ENCODE measurements around the gene PA2G4.

Gene PA2G4

DNA sequence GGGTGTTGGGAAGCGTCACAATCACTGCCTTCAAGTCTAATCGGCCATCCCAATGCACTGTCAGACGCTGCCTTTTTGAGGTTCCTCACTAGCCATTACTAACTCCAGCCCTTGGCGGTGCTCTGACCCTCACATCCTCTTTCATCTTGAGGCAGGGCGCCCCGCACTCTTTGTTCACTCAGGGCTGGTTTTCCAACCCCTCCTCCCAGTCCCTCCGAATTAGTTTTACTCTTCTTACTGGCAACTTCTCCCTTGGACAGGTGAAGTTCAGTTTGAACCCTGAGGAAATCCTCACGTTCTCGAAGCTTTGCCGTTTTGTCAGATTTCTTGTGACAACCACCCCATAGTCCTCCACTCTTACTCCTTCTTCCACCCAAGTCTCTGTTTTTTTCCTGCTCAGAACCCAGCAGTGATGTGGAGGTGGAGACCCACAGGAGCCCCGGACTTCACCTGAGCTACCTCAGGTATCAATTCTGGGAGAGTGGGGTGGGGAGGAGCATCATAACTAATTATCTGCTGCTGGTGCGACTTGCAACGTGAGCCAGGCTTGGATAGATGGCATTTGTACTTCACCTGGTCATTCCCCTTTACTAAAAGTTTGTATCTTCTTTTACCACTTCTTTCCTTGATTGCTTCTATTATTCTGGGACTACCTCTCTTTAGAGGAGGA is 14.5 kb downstream of the PA2G4 start:
- peak; percentile 8 for ATAC-seq (ENCODE audit: low read depth)
- no peaks in the 10 kb centered on the region for H3K9me3 ChIP-seq (ENCODE audit: severe bottlenecking)
- TF ChIP-seq, protein P1, sequence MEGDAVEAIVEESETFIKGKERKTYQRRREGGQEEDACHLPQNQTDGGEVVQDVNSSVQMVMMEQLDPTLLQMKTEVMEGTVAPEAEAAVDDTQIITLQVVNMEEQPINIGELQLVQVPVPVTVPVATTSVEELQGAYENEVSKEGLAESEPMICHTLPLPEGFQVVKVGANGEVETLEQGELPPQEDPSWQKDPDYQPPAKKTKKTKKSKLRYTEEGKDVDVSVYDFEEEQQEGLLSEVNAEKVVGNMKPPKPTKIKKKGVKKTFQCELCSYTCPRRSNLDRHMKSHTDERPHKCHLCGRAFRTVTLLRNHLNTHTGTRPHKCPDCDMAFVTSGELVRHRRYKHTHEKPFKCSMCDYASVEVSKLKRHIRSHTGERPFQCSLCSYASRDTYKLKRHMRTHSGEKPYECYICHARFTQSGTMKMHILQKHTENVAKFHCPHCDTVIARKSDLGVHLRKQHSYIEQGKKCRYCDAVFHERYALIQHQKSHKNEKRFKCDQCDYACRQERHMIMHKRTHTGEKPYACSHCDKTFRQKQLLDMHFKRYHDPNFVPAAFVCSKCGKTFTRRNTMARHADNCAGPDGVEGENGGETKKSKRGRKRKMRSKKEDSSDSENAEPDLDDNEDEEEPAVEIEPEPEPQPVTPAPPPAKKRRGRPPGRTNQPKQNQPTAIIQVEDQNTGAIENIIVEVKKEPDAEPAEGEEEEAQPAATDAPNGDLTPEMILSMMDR (IDR thresholded peaks at IDR 0.05; ENCODE audit: poor library complexity, severe bottlenecking) = no peak
- no peak for DNase-seq (ENCODE audit: low spot score)
- no peaks in the 10 kb centered on the region for H3K27me3 ChIP-seq (ENCODE audit: insufficient read depth, poor library complexity, severe bottlenecking)
- peaks cover 18% of the 10 kb centered on the region for H3K36me3 ChIP-seq (ENCODE audit: low read depth)
- peak overlapping the region; percentile 62 for H3K4me3 ChIP-seq (ENCODE audit: severe bottlenecking)
- H3K4me1 ChIP-seq (ENCODE audit: insufficient read depth, poor library complexity, severe bottlenecking) = peaks cover 22% of the 10 kb centered on the region
- H3K27ac ChIP-seq (ENCODE audit: poor library complexity, severe bottlenecking) = peak overlapping the region; percentile 89

DNA sequence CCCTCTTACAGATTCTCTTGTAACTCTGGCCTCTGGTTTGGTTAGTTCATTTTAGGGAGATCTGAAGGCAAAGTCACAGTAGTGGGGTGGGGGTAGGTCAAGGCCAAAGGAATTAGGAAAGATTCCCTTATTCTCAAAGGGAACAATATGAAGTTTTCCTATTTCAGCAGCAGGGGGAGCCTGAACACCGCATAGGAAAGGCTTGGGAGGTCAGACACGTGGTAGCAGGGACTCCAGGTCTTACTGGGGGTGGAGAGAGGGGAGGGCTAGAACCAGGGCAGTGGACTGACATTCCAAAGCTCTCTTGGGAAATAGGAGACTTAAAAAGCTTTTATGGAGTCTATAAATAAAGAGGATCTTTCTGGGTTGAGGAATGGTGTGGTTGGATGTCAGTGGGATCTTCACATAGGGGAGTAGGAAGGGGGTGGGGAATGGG is 15.0 kb downstream of the PA2G4 start:
- DNase-seq (ENCODE audit: low spot score) (no peak), ATAC-seq (ENCODE audit: low read depth) (peak; percentile 21)
- no peaks in the 10 kb centered on the region for H3K9me3 ChIP-seq (ENCODE audit: severe bottlenecking)
- H3K27me3 ChIP-seq (ENCODE audit: insufficient read depth, poor library complexity, severe bottlenecking) = no peaks in the 10 kb centered on the region
- TF ChIP-seq, protein P1 (IDR thresholded peaks at IDR 0.05; ENCODE audit: poor library complexity, severe bottlenecking) = peak; percentile 96
- H3K4me1 ChIP-seq (ENCODE audit: insufficient read depth, poor library complexity, severe bottlenecking) = peaks cover 22% of the 10 kb centered on the region
- H3K4me3 ChIP-seq (ENCODE audit: severe bottlenecking) = peak overlapping the region; percentile 62
- peak overlapping the region; percentile 89 for H3K27ac ChIP-seq (ENCODE audit: poor library complexity, severe bottlenecking)
- H3K36me3 ChIP-seq (ENCODE audit: low read depth) = peaks cover 18% of the 10 kb centered on the region

DNA sequence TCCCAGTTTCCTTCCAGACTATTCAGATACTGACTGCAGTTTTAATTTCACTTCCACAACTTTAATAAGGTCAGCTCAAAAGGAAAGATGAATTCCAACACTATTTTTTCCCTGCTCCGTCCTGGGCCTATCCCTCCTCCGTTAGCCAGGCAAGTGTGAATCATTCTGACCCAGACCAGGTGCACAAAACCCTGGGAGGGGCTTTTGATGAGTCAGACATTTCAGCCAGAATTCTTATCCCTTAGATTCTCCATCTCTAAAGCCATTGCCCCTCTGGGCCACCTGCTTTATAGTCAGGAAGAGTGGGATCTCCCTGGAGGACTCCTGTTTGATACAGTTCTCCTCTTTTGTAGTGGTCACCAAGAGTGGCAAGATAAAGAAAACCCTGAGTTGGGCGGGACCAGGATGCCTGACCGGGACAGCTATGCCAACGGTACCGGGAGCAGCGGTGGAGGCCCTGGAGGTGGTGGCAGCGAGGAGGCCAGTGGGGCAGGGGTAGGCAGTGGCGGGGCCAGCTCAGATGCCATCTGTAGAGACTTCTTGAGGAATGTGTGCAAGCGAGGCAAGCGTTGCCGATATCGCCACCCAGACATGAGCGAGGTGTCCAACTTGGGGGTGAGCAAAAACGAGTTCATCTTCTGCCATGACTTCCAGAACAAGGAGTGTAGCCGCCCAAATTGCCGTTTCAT is 15.9 kb downstream of the PA2G4 start:
- no peak overlapping the region for H3K4me3 ChIP-seq (ENCODE audit: severe bottlenecking)
- no peaks in the 10 kb centered on the region for H3K27me3 ChIP-seq (ENCODE audit: insufficient read depth, poor library complexity, severe bottlenecking)
- no peaks in the 10 kb centered on the region for H3K9me3 ChIP-seq (ENCODE audit: severe bottlenecking)
- peaks cover 18% of the 10 kb centered on the region for H3K36me3 ChIP-seq (ENCODE audit: low read depth)
- TF ChIP-seq, protein P1 (IDR thresholded peaks at IDR 0.05; ENCODE audit: poor library complexity, severe bottlenecking) = no peak
- peaks cover 19% of the 10 kb centered on the region for H3K4me1 ChIP-seq (ENCODE audit: insufficient read depth, poor library complexity, severe bottlenecking)
- H3K27ac ChIP-seq (ENCODE audit: poor library complexity, severe bottlenecking) = peak overlapping the region; percentile 89
- peak; percentile 7; the same call in 1 of the 3 replicates for ATAC-seq (ENCODE audit: low read depth)
- DNase-seq (ENCODE audit: low spot score) = no peak

DNA sequence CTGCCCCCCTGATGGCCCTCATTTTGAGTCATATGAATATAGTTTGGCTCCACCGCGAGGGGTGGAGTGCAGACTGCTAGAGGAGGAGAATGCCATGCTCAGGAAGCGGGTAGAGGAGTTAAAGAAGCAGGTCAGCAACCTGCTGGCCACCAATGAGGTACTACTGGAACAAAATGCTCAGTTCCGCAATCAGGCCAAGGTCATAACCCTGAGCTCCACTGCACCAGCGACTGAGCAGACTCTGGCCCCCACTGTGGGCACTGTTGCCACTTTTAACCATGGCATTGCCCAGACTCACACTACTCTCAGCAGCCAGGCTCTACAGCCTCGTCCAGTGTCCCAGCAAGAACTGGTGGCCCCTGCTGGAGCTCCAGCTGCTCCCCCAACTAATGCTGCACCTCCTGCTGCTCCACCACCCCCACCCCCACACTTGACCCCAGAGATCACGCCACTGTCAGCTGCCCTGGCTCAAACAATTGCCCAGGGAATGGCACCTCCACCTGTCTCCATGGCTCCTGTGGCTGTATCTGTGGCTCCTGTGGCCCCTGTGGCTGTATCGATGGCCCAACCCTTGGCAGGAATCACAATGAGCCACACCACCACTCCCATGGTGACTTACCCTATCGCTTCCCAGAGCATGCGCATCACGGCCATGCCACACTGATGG is 17.0 kb downstream of the PA2G4 start:
- Histone ChIP-seq H3K27ac (ENCODE audit: poor library complexity, severe bottlenecking) (no peak overlapping the region), H3K9me3 (ENCODE audit: severe bottlenecking) (no peaks in the 10 kb centered on the region), H3K27me3 (ENCODE audit: insufficient read depth, poor library complexity, severe bottlenecking) (no peaks in the 10 kb centered on the region), H3K4me3 (ENCODE audit: severe bottlenecking) (no peak overlapping the region), H3K4me1 (ENCODE audit: insufficient read depth, poor library complexity, severe bottlenecking) (peaks cover 24% of the 10 kb centered on the region), H3K36me3 (ENCODE audit: low read depth) (peaks cover 18% of the 10 kb centered on the region)
- TF ChIP-seq, protein P1 (IDR thresholded peaks at IDR 0.05; ENCODE audit: poor library complexity, severe bottlenecking) = no peak
- no peak for DNase-seq (ENCODE audit: low spot score)
- no peak for ATAC-seq (ENCODE audit: low read depth)

All from RWPE2 (cell line).